Memory B cell (primary cell): ENCODE measurements around the gene HMGA1.

Source experiments
- ATAC-seq: fragments of 150-1000 bp; cut with Tn5 transposase; 2 replicates; pipeline ENCODE4 v1.10.0; 2021; ENCODE audit warnings: low read depth, mild to moderate bottlenecking, moderate library complexity
- DNase-seq, 2 donors: peaks; one replicate each; pipeline ENCODE4 v3.0.0; 2022; ENCODE audit warnings: low spot score in 2 of 2
- H3K27ac Mint-ChIP-seq: one replicate; pipeline ENCODE4 v1.8.0; 2022; ENCODE audit warnings: mild to moderate bottlenecking, moderate library complexity, mixed read lengths
- H3K27me3 Mint-ChIP-seq: one replicate; pipeline ENCODE4 v1.8.0; 2022; ENCODE audit warnings: mixed read lengths
- H3K36me3 Mint-ChIP-seq: one replicate; pipeline ENCODE4 v1.8.0; 2022; ENCODE audit warnings: mild to moderate bottlenecking, mixed read lengths
- H3K4me1 Mint-ChIP-seq: one replicate; pipeline ENCODE4 v1.8.0; 2022; ENCODE audit warnings: mixed read lengths
- H3K4me3 Mint-ChIP-seq: one replicate; pipeline ENCODE4 v1.8.0; 2022; ENCODE audit warnings: mild to moderate bottlenecking, moderate library complexity, mixed read lengths
- H3K9me3 Mint-ChIP-seq: one replicate; pipeline ENCODE4 v1.8.0; 2022; ENCODE audit warnings: mixed read lengths

HMGA1 gene

GRCh38 chr6:34230653-34231371 is 5.9 kb upstream of the HMGA1 start:
- ATAC-seq (no peak), DNase-seq (no peak)
- no peaks in the 10 kb centered on the region for H3K9me3 Mint-ChIP-seq
- H3K27me3 Mint-ChIP-seq = no peaks in the 10 kb centered on the region
- no peak overlapping the region for H3K27ac Mint-ChIP-seq
- H3K4me3 Mint-ChIP-seq = no peak overlapping the region
- H3K4me1 Mint-ChIP-seq = peaks cover 16% of the 10 kb centered on the region
- H3K36me3 Mint-ChIP-seq = no peaks in the 10 kb centered on the region

- H3K4me3 Mint-ChIP-seq = no peak overlapping the region
- no peak for ATAC-seq
- H3K4me1 Mint-ChIP-seq = peaks cover 19% of the 10 kb centered on the region
- H3K27ac Mint-ChIP-seq = no peak overlapping the region
- H3K9me3 Mint-ChIP-seq = no peaks in the 10 kb centered on the region
- H3K27me3 Mint-ChIP-seq = no peaks in the 10 kb centered on the region
- H3K36me3 Mint-ChIP-seq = no peaks in the 10 kb centered on the region
- DNase-seq = no peak
Measured at GRCh38 chr6:34231566-34232336, 4.9 kb upstream of the HMGA1 start.

- H3K4me3 Mint-ChIP-seq = no peak overlapping the region
Measured at GRCh38 chr6:34232901-34233300, 3.8 kb upstream of the HMGA1 start.

GRCh38 chr6:34233867-34234266 is 2.8 kb upstream of the HMGA1 start:
- DNase-seq = no peak
- no peaks in the 10 kb centered on the region for H3K36me3 Mint-ChIP-seq
- ATAC-seq = no peak
- peaks cover 15% of the 10 kb centered on the region for H3K4me1 Mint-ChIP-seq
- H3K9me3 Mint-ChIP-seq = no peaks in the 10 kb centered on the region
- H3K27me3 Mint-ChIP-seq = no peaks in the 10 kb centered on the region
- H3K4me3 Mint-ChIP-seq = no peak overlapping the region
- peak overlapping the region; percentile 76 for H3K27ac Mint-ChIP-seq

More at GRCh38 chr6:34232901-34233300, 3.8 kb upstream of the HMGA1 start:
- H3K36me3 Mint-ChIP-seq = no peaks in the 10 kb centered on the region
- H3K9me3 Mint-ChIP-seq = no peaks in the 10 kb centered on the region
- ATAC-seq (no peak), DNase-seq (no peak)
- no peaks in the 10 kb centered on the region for H3K27me3 Mint-ChIP-seq
- H3K27ac Mint-ChIP-seq = no peak overlapping the region
- peaks cover 8% of the 10 kb centered on the region for H3K4me1 Mint-ChIP-seq

GRCh38 chr6:34234667-34235306 is 1.9 kb upstream of the HMGA1 start:
- Mint-ChIP-seq H3K4me3 (peak overlapping the region; percentile 44), H3K9me3 (no peaks in the 10 kb centered on the region), H3K36me3 (no peaks in the 10 kb centered on the region), H3K27me3 (no peaks in the 10 kb centered on the region), H3K4me1 (peaks cover 17% of the 10 kb centered on the region), H3K27ac (peak overlapping the region; percentile 76)
- no peak for DNase-seq
- ATAC-seq = no peak

GRCh38 chr6:34235307-34236130 is 1.2 kb upstream of the HMGA1 start:
- ATAC-seq (peak; percentile 23), DNase-seq (peak; percentile 63 to 65)
- H3K27ac Mint-ChIP-seq = peak overlapping the region; percentile 99
- no peaks in the 10 kb centered on the region for H3K36me3 Mint-ChIP-seq
- H3K27me3 Mint-ChIP-seq = no peaks in the 10 kb centered on the region
- peak overlapping the region; percentile 92 for H3K4me3 Mint-ChIP-seq
- no peaks in the 10 kb centered on the region for H3K9me3 Mint-ChIP-seq
- peaks cover 19% of the 10 kb centered on the region for H3K4me1 Mint-ChIP-seq

GRCh38 chr6:34236131-34236442 is 586 bp upstream of the HMGA1 start:
- Mint-ChIP-seq H3K4me3 (peak overlapping the region; percentile 92), H3K27me3 (no peaks in the 10 kb centered on the region), H3K36me3 (peaks cover 2% of the 10 kb centered on the region), H3K4me1 (peaks cover 19% of the 10 kb centered on the region), H3K9me3 (no peaks in the 10 kb centered on the region), H3K27ac (peak overlapping the region; percentile 99)
- peak; percentile 37 for ATAC-seq
- DNase-seq = no peak

GRCh38 chr6:34237316-34237721 is 646 bp downstream of the HMGA1 start:
- no peaks in the 10 kb centered on the region for H3K9me3 Mint-ChIP-seq
- peaks cover 9% of the 10 kb centered on the region for H3K36me3 Mint-ChIP-seq
- ATAC-seq (peak; percentile 2), DNase-seq (peak in 1 of 2 donors; percentile 55)
- peaks cover 16% of the 10 kb centered on the region for H3K4me1 Mint-ChIP-seq
- H3K27me3 Mint-ChIP-seq = no peaks in the 10 kb centered on the region
- peak overlapping the region; percentile 99 for H3K27ac Mint-ChIP-seq
- H3K4me3 Mint-ChIP-seq = no peak overlapping the region

- Mint-ChIP-seq H3K9me3 (no peaks in the 10 kb centered on the region), H3K4me3 (peak overlapping the region; percentile 85), H3K27me3 (no peaks in the 10 kb centered on the region), H3K4me1 (peaks cover 22% of the 10 kb centered on the region), H3K27ac (peak overlapping the region; percentile 85), H3K36me3 (peaks cover 9% of the 10 kb centered on the region)
- DNase-seq (peak; percentile 49 to 68), ATAC-seq (peak; percentile 7)
Measured at GRCh38 chr6:34237722-34238584, 1.3 kb downstream of the HMGA1 start.

GRCh38 chr6:34238585-34239499 is 2.2 kb downstream of the HMGA1 start:
- Mint-ChIP-seq H3K36me3 (peaks cover 9% of the 10 kb centered on the region), H3K9me3 (no peaks in the 10 kb centered on the region), H3K4me3 (peak overlapping the region; percentile 82), H3K4me1 (peaks cover 24% of the 10 kb centered on the region), H3K27me3 (no peaks in the 10 kb centered on the region), H3K27ac (peak overlapping the region; percentile 85)
- DNase-seq (no peak), ATAC-seq (no peak)

GRCh38 chr6:34239500-34239825 is 2.8 kb downstream of the HMGA1 start:
- Mint-ChIP-seq H3K4me3 (no peak overlapping the region), H3K27me3 (no peaks in the 10 kb centered on the region), H3K27ac (peak overlapping the region; percentile 66), H3K9me3 (no peaks in the 10 kb centered on the region), H3K4me1 (peaks cover 24% of the 10 kb centered on the region), H3K36me3 (peaks cover 9% of the 10 kb centered on the region)
- DNase-seq (no peak), ATAC-seq (no peak)

GRCh38 chr6:34239893-34240292 is 3.2 kb downstream of the HMGA1 start:
- ATAC-seq = no peak
- no peak for DNase-seq
- no peak overlapping the region for H3K4me3 Mint-ChIP-seq
- peaks cover 24% of the 10 kb centered on the region for H3K4me1 Mint-ChIP-seq
- peak overlapping the region; percentile 66 for H3K27ac Mint-ChIP-seq
- peaks cover 9% of the 10 kb centered on the region for H3K36me3 Mint-ChIP-seq
- H3K27me3 Mint-ChIP-seq = no peaks in the 10 kb centered on the region
- H3K9me3 Mint-ChIP-seq = no peaks in the 10 kb centered on the region
